HCT116 (cell line): ENCODE measurements around the gene ISOC1. TPM values are rescaled to one million over a fixed set of nuclear protein-coding genes. Genes with fewer than 3 reads are reported as not detected.

Source experiments
- ATAC-seq: fragments of 200-7000 bp; cut with Tn5 transposase; 2 replicates; pipeline ENCODE4 v1.9.1; 2020; ENCODE audit warnings: mild to moderate bottlenecking, moderate library complexity
- BruUV-seq: library from RNA; stranded (reverse); fragments of 400-500 nt; replicated peaks from 2 replicates; lab custom pipeline; 2021; lab: Mats Ljungman, UMichigan
- CTCF ChIA-PET: fragments of 300-600 bp; sonication (Branson Sonifier 250); formaldehyde crosslinking; loops from one replicate; lab custom pipeline; 2021; ENCODE audit warnings: antibody characterized with exemption; lab: Charles Lee
- POLR2A ChIA-PET: fragments of 300-600, 350-600 bp; sonication (Branson Sonifier 250); formaldehyde crosslinking; loops from one replicate; lab custom pipeline; 2021; ENCODE audit warnings: antibody characterized with exemption; lab: Charles Lee
- RAD21 ChIA-PET, 2 experiments: fragments of 300-600 bp; sonication (Branson Sonifier 250); formaldehyde crosslinking; loops; one replicate each; lab custom pipeline; 2023; ENCODE audit warnings: low total read pairs in 2 of 2; ENCODE audit not compliant: uncharacterized antibody in 2 of 2, unreplicated experiment in 2 of 2, low non-redundant PET in 1 of 2; lab: Charles Lee
- DNase-seq: peaks from one replicate; pipeline ENCODE4 v3.0.0-alpha.2; 2010; ENCODE audit warnings: low read depth, low spot score
- H2AFZ ChIP-seq: fragments of 200-600 bp; shearing (Covaris generic), sonication (generic); 2 replicates; pipeline ENCODE4 v1.6.1; 2017; ENCODE audit warnings: low read depth, mixed run types, mixed read lengths, antibody characterized with exemption, low read length; ENCODE audit not compliant: poor library complexity, severe bottlenecking
- H3K27ac ChIP-seq: 2 replicates; pipeline ENCODE4 v1.5.1; 2012; ENCODE audit warnings: low read depth, low read length
- H3K27me3 ChIP-seq: fragments of 200-600 bp; sonication (generic); 2 replicates; pipeline ENCODE4 v1.6.1; 2016; ENCODE audit warnings: mixed run types, low read length, mixed read lengths; ENCODE audit not compliant: insufficient read depth
- H3K36me3 ChIP-seq, 2 experiments: fragments of 200-500 bp in 1 of 2; fragments of 200-600 bp in 1 of 2; sonication (Bioruptor generic) in 1 of 2; sonication (generic) in 1 of 2; 2 replicates each; pipeline versions ENCODE4 v1.5.1 to v1.6.1; 2014 to 2016; ENCODE audit warnings: low read length in 2 of 2, inconsistent platforms in 1 of 2, mixed read lengths in 1 of 2, mixed run types in 1 of 2; ENCODE audit not compliant: insufficient read depth in 2 of 2, control insufficient read depth in 1 of 2
- H3K4me1 ChIP-seq, 2 experiments: fragments of 200-600 bp in 1 of 2; sonication (generic) in 1 of 2; 2 replicates each; pipeline versions ENCODE4 v1.5.1 to v1.6.1; 2012 to 2017; ENCODE audit warnings: low read length in 2 of 2, inconsistent platforms in 1 of 2, mild to moderate bottlenecking in 1 of 2, mixed read lengths in 1 of 2, mixed run types in 1 of 2, moderate library complexity in 1 of 2; ENCODE audit not compliant: insufficient read depth in 2 of 2, control insufficient read depth in 1 of 2
- H3K4me2 ChIP-seq: fragments of 200-600 bp; sonication (generic); 2 replicates; pipeline ENCODE4 v1.6.1; 2017; ENCODE audit warnings: mixed run types, low read length, mixed read lengths
- H3K4me3 ChIP-seq, 2 experiments: fragments of 200-600 bp in 1 of 2; sonication (generic) in 1 of 2; replicated peaks in 1 of 2; 2 replicates each; pipeline ENCODE4 v1.5.1; 2011 to 2016; ENCODE audit warnings: low read length in 2 of 2, control low read depth in 1 of 2, low read depth in 1 of 2, mild to moderate bottlenecking in 1 of 2, mixed read lengths in 1 of 2, mixed run types in 1 of 2
- H3K79me2 ChIP-seq: fragments of 200-600 bp; sonication (generic); 2 replicates; pipeline ENCODE4 v1.6.1; 2017; ENCODE audit warnings: mild to moderate bottlenecking, mixed run types, low read length, moderate library complexity, mixed read lengths; ENCODE audit not compliant: insufficient read depth
- H3K9ac ChIP-seq: fragments of 200-600 bp; sonication (generic); 2 replicates; pipeline ENCODE4 v1.6.1; 2016; ENCODE audit warnings: low read length, mixed read lengths
- H3K9me2 ChIP-seq: fragments of 200-600 bp; sonication (generic), shearing (Covaris generic); 2 replicates; pipeline ENCODE4 v1.6.1; 2017; ENCODE audit warnings: mixed run types, mild to moderate bottlenecking, moderate library complexity; ENCODE audit not compliant: insufficient read depth
- H3K9me3 ChIP-seq, 2 experiments: fragments of 200-500 bp in 1 of 2; fragments of 200-600 bp in 1 of 2; sonication (Bioruptor generic) in 1 of 2; sonication (generic) in 1 of 2; 2 replicates each; pipeline ENCODE4 v1.6.1; 2014 to 2017; ENCODE audit warnings: low read length in 2 of 2, mixed read lengths in 2 of 2, inconsistent platforms in 1 of 2, low read depth in 1 of 2, mild to moderate bottlenecking in 1 of 2, mixed run types in 1 of 2, moderate library complexity in 1 of 2; ENCODE audit not compliant: control insufficient read depth in 1 of 2, insufficient read depth in 1 of 2
- H4K20me1 ChIP-seq: fragments of 200-600 bp; sonication (generic), shearing (Covaris generic); 2 replicates; pipeline ENCODE4 v1.6.1; 2017; ENCODE audit warnings: mixed run types, mild to moderate bottlenecking, moderate library complexity; ENCODE audit not compliant: insufficient read depth
- CEBPB ChIP-seq: IDR thresholded peaks from 2 replicates; pipeline ENCODE4 v1.6.1; 2012; ENCODE audit warnings: low read depth
- EGR1 ChIP-seq: IDR thresholded peaks from 2 replicates; pipeline ENCODE4 v1.6.1; 2012; ENCODE audit warnings: low read depth
- EZH2phosphoT487 ChIP-seq: fragments of 200-600 bp; IDR thresholded peaks from 2 replicates; pipeline ENCODE4 v1.6.1; 2018; ENCODE audit warnings: antibody characterized with exemption, borderline replicate concordance
- FOSL1 ChIP-seq: IDR thresholded peaks from 2 replicates; pipeline ENCODE4 v1.6.1; 2012; ENCODE audit warnings: low read depth
- JUND ChIP-seq: IDR thresholded peaks from 2 replicates; pipeline ENCODE4 v1.6.1; 2012
- SP1 ChIP-seq: IDR thresholded peaks from 2 replicates; pipeline ENCODE4 v1.6.1; 2012; ENCODE audit warnings: low read depth
- TCF7L2 ChIP-seq: IDR thresholded peaks from 2 replicates; pipeline ENCODE4 v1.7.0; 2011; ENCODE audit warnings: borderline replicate concordance, inconsistent platforms; ENCODE audit not compliant: insufficient read depth, insufficient read length; ENCODE audit errors: extremely low read depth
- YY1 ChIP-seq: IDR thresholded peaks from 2 replicates; pipeline ENCODE4 v1.6.1; 2011; ENCODE audit warnings: low read length, low read depth, moderate library complexity, mild to moderate bottlenecking; ENCODE audit not compliant: insufficient replicate concordance; ENCODE audit errors: extremely low read depth
- ZBTB33 ChIP-seq: IDR thresholded peaks from 2 replicates; pipeline ENCODE4 v1.6.1; 2011; ENCODE audit warnings: mild to moderate bottlenecking, low read length, moderate library complexity; ENCODE audit not compliant: insufficient replicate concordance; ENCODE audit errors: extremely low read depth
- ZNF274 ChIP-seq: fragments of 200-500 bp; sonication (Bioruptor generic); IDR thresholded peaks from 2 replicates; pipeline ENCODE4 v1.6.1; 2014; ENCODE audit warnings: mild to moderate bottlenecking, low read depth, low read length, inconsistent platforms
- intact Hi-C: fragments of 100-400 bp; cut with micrococcal nuclease; formaldehyde crosslinking; loops from 2 replicates; pipeline ENCODE4 v1.10.0; 2022
- total RNA-seq: library from RNA; stranded (reverse); gene quantifications from one replicate; pipeline ENCODE4 v1.2.1, GENCODE V29; 2021; ENCODE audit not compliant: unreplicated experiment
- TF ChIP-seq, protein P1 (sequence below): IDR thresholded peaks from 2 replicates; pipeline ENCODE4 v1.6.1; 2012
- TF ChIP-seq, protein P2 (sequence below), 3 experiments: fragments of 200-600 bp in 1 of 3; sonication (generic) in 1 of 3; IDR thresholded peaks in 2 of 3; conservative IDR thresholded peaks in 1 of 3; 2 replicates each; pipeline ENCODE4 v1.5.1; 2012 to 2017; ENCODE audit warnings: low read depth in 2 of 3, low read length in 2 of 3, antibody characterized with exemption in 1 of 3, borderline replicate concordance in 1 of 3, control low read depth in 1 of 3, mild to moderate bottlenecking in 1 of 3, mixed read lengths in 1 of 3, mixed run types in 1 of 3, moderate library complexity in 1 of 3; ENCODE audit not compliant: insufficient read depth in 1 of 3
- TF ChIP-seq, protein P3 (sequence below): IDR thresholded peaks from 2 replicates; pipeline ENCODE4 v1.6.1; 2012; ENCODE audit warnings: low read depth

ISOC1 gene
- total RNA-seq, 1 experiment from 2014 or later, result 42.9 TPM

DNA sequence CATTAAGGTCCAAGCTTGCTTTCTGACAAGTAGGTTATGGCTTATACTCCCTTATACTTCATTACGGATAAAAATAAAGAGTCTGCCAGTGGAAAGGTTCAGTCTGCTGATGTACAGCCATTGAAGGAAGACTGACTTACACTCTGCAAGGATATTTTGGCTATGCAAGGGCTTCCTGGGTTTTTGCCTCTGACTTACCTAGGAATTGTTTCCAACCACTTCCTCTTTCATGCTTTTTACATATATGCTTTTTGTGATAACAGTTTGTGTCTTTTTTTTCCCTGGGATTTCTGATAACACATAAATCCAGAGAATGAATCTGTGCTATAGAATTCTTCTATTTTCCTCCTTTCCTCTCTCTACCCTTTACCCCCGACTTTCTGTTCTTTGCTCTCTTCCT lies 16.8 kb downstream of the ISOC1 start:
- no peak for TF ChIP-seq YY1
- TF ChIP-seq TCF7L2, result no peak
- no peak for TF ChIP-seq CEBPB
- TF ChIP-seq EGR1, result no peak
- TF ChIP-seq JUND, result no peak
- TF ChIP-seq ZNF274, result no peak
- TF ChIP-seq, protein P1, sequence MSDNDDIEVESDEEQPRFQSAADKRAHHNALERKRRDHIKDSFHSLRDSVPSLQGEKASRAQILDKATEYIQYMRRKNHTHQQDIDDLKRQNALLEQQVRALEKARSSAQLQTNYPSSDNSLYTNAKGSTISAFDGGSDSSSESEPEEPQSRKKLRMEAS, result no peak
- TF ChIP-seq, protein P2, sequence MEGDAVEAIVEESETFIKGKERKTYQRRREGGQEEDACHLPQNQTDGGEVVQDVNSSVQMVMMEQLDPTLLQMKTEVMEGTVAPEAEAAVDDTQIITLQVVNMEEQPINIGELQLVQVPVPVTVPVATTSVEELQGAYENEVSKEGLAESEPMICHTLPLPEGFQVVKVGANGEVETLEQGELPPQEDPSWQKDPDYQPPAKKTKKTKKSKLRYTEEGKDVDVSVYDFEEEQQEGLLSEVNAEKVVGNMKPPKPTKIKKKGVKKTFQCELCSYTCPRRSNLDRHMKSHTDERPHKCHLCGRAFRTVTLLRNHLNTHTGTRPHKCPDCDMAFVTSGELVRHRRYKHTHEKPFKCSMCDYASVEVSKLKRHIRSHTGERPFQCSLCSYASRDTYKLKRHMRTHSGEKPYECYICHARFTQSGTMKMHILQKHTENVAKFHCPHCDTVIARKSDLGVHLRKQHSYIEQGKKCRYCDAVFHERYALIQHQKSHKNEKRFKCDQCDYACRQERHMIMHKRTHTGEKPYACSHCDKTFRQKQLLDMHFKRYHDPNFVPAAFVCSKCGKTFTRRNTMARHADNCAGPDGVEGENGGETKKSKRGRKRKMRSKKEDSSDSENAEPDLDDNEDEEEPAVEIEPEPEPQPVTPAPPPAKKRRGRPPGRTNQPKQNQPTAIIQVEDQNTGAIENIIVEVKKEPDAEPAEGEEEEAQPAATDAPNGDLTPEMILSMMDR (IDR thresholded peaks at IDR 0.05 in 2 of 3, conservative IDR thresholded peaks at IDR 0.05 in 1 of 3; ENCODE audit: borderline replicate concordance in 1 of 3, insufficient read depth in 1 of 3, low read depth in 2 of 3, low read length in 2 of 3), result no peak
- no peak for TF ChIP-seq SP1
- TF ChIP-seq FOSL1, result no peak
- no peak for TF ChIP-seq EZH2phosphoT487
- TF ChIP-seq, protein P3, sequence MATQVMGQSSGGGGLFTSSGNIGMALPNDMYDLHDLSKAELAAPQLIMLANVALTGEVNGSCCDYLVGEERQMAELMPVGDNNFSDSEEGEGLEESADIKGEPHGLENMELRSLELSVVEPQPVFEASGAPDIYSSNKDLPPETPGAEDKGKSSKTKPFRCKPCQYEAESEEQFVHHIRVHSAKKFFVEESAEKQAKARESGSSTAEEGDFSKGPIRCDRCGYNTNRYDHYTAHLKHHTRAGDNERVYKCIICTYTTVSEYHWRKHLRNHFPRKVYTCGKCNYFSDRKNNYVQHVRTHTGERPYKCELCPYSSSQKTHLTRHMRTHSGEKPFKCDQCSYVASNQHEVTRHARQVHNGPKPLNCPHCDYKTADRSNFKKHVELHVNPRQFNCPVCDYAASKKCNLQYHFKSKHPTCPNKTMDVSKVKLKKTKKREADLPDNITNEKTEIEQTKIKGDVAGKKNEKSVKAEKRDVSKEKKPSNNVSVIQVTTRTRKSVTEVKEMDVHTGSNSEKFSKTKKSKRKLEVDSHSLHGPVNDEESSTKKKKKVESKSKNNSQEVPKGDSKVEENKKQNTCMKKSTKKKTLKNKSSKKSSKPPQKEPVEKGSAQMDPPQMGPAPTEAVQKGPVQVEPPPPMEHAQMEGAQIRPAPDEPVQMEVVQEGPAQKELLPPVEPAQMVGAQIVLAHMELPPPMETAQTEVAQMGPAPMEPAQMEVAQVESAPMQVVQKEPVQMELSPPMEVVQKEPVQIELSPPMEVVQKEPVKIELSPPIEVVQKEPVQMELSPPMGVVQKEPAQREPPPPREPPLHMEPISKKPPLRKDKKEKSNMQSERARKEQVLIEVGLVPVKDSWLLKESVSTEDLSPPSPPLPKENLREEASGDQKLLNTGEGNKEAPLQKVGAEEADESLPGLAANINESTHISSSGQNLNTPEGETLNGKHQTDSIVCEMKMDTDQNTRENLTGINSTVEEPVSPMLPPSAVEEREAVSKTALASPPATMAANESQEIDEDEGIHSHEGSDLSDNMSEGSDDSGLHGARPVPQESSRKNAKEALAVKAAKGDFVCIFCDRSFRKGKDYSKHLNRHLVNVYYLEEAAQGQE, result no peak
- TF ChIP-seq ZBTB33, result no peak
- intact Hi-C loops, result no loop called here
- H3K27me3 ChIP-seq, result no peaks in the 10 kb centered on the region
- no peak overlapping the region for H2AFZ ChIP-seq
- H3K9me2 ChIP-seq, result no peaks in the 10 kb centered on the region
- no peak for ATAC-seq
- peaks cover 4% of the 10 kb centered on the region; the same call in 1 of the 2 replicates for H3K79me2 ChIP-seq
- BruUV-seq, result no TSS peak
- ChIA-PET POLR2A (interaction anchor here (1.3 to 1.7 kb wide), 2 partner anchors 15 to 17 kb away, joined by 3 to 6 read pairs; partner anchors contain the start of gene ISOC1), CTCF (interaction anchor here (1.3 to 1.6 kb wide), 2 partner anchors 8 to 15 kb away, joined by 3 read pairs; no protein-coding TSS in a partner anchor), RAD21 (no interaction called here)
- peaks cover 0 to 17% of the 10 kb centered on the region in 2 experiments; a peak in 1 of 4 replicates for H3K36me3 ChIP-seq
- H3K4me2 ChIP-seq, result no peak overlapping the region
- no peaks in the 10 kb centered on the region for H3K4me1 ChIP-seq
- no peak overlapping the region for H3K4me3 ChIP-seq
- no peaks in the 10 kb centered on the region for H4K20me1 ChIP-seq
- H3K9me3 ChIP-seq, result no peaks in the 10 kb centered on the region
- no peak for DNase-seq
- no peak overlapping the region for H3K9ac ChIP-seq
- no peak overlapping the region for H3K27ac ChIP-seq
